BLaER1 (cell line): ENCODE measurements around the gene CCNI2.

Experiments
- H3K27ac ChIP-seq: shearing (Covaris generic); formaldehyde crosslinking; 2 replicates; pipeline ENCODE4 v1.8.1; 2022
- H3K27me3 ChIP-seq: shearing (Covaris generic); formaldehyde crosslinking; 2 replicates; pipeline ENCODE4 v1.8.1; 2022
- H3K36me3 ChIP-seq: shearing (Covaris generic); formaldehyde crosslinking; 2 replicates; pipeline ENCODE4 v1.8.1; 2022
- H3K4me1 ChIP-seq: shearing (Covaris generic); formaldehyde crosslinking; 2 replicates; pipeline ENCODE4 v1.8.1; 2022
- H3K4me2 ChIP-seq: shearing (Covaris generic); formaldehyde crosslinking; 2 replicates; pipeline ENCODE4 v1.8.1; 2022
- H3K4me3 ChIP-seq: shearing (Covaris generic); formaldehyde crosslinking; 2 replicates; pipeline ENCODE4 v1.8.1; 2022
- H3K9ac ChIP-seq: shearing (Covaris generic); formaldehyde crosslinking; 2 replicates; pipeline ENCODE4 v1.8.1; 2022
- H3K9me3 ChIP-seq: shearing (Covaris generic); formaldehyde crosslinking; 2 replicates; pipeline ENCODE4 v1.8.1; 2022
- H4K20me1 ChIP-seq: shearing (Covaris generic); formaldehyde crosslinking; 2 replicates; pipeline ENCODE4 v1.8.1; 2022
- Cebpa-rat ChIP-seq: shearing (Covaris generic); IDR thresholded peaks from 2 replicates; pipeline ENCODE4 v1.8.1; 2022

Gene CCNI2, protein sequence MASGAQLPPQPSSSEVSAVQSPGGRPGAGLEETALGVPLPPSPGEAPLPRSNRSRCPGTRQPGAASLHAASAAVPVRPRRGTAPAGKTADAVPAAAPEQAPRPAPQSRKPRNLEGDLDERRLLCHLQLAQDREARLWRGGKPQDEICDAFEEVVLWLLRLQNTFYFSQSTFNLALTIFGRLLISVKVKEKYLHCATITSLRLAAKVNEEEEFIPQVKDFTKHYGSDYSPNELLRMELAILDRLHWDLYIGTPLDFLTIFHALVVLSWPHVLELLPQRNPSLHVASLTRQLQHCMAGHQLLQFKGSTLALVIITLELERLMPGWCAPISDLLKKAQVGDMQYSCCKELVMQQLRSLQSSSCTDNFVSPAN

GRCh38 chr5:132746954-132747615 lies at the start of gene CCNI2:
TSS of gene CCNI2 (plus strand) at chr5:132747426. CDS start at chr5:132747496, 70 bp downstream.
- H3K27me3 ChIP-seq = peaks cover 33% of the 10 kb centered on the region
- H3K36me3 ChIP-seq = 0 out of 2 replicates have a peak, but pooled peaks cover 7% of the 10 kb centered on the region
- H3K9ac ChIP-seq = no peak within 1 kb of the TSS
- no peak within 1 kb of the TSS for H3K27ac ChIP-seq
- peak within 1 kb of the TSS; percentile 49; the same call in 1 of the 2 replicates for H3K4me3 ChIP-seq
- H4K20me1 ChIP-seq = no peaks in the 10 kb centered on the region
- H3K4me2 ChIP-seq = peak within 1 kb of the TSS; percentile 40
- peaks cover 21% of the 10 kb centered on the region for H3K9me3 ChIP-seq
- H3K4me1 ChIP-seq = no peaks in the 10 kb centered on the region
- TF ChIP-seq Cebpa-rat = no peak

GRCh38 chr5:132704875-132705274 lies 42.4 kb upstream of the CCNI2 start:
- Histone ChIP-seq H3K4me1 (no peaks in the 10 kb centered on the region), H3K4me2 (no peak overlapping the region), H3K36me3 (peaks cover 20% of the 10 kb centered on the region), H3K9me3 (no peaks in the 10 kb centered on the region), H4K20me1 (no peaks in the 10 kb centered on the region), H3K9ac (no peak overlapping the region), H3K4me3 (no peak overlapping the region), H3K27ac (no peak overlapping the region), H3K27me3 (no peaks in the 10 kb centered on the region)
- no peak for TF ChIP-seq Cebpa-rat

- no peak for TF ChIP-seq Cebpa-rat
- Histone ChIP-seq H4K20me1 (no peaks in the 10 kb centered on the region), H3K4me1 (no peaks in the 10 kb centered on the region), H3K4me2 (no peak overlapping the region), H3K36me3 (peaks cover 6% of the 10 kb centered on the region; the same call in 1 of the 2 replicates), H3K27ac (no peak overlapping the region), H3K9ac (no peak overlapping the region), H3K4me3 (no peak overlapping the region), H3K9me3 (no peaks in the 10 kb centered on the region), H3K27me3 (no peaks in the 10 kb centered on the region)
Observed at GRCh38 chr5:132708645-132709044, 38.6 kb upstream of the CCNI2 start.

DNA sequence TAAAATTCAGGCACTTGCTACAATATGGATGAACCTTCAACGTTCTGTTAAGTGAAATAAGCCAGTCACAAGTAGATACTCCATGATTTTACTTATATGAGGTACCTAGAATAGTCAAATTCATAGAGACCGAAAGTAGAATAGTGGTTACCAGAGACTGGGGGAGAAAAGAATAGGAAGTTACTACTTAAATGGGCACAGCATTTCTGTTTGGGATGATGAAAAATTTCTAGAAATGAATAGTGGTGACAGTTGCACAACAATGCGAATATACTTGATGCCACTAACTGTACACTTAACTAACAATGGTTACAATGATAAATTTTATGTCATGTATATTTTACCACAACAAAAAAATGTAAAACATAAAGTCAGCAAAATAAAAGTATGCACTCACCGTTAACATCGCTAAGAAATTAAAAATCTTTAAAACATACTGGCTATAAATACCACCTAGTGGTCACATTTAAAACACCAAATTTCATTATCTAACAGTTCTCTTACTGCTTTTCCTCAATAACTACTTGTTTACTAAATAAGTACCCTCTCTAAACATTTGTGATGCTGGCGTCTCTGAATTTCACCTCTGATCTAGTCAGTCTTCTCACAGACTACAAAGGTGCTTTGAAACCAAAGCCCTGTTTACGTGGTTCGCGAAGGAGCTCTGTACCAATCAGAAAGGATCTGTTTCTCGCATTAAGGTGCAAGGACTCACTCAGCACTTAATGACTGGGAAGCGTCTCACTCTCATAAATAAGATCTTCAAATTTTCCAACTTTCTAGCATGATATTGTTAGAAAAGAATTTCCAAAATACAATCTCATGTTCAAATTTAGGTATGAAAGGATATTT lies 32.5 kb upstream of the CCNI2 start:
- no peak overlapping the region for H3K4me3 ChIP-seq
- TF ChIP-seq Cebpa-rat = no peak
- no peak overlapping the region for H3K27ac ChIP-seq
- H3K36me3 ChIP-seq = peaks cover 12% of the 10 kb centered on the region; the same call in 1 of the 2 replicates
- no peaks in the 10 kb centered on the region for H3K9me3 ChIP-seq
- no peaks in the 10 kb centered on the region for H3K4me1 ChIP-seq
- no peaks in the 10 kb centered on the region for H4K20me1 ChIP-seq
- no peak overlapping the region for H3K4me2 ChIP-seq
- no peaks in the 10 kb centered on the region for H3K27me3 ChIP-seq
- no peak overlapping the region for H3K9ac ChIP-seq

DNA sequence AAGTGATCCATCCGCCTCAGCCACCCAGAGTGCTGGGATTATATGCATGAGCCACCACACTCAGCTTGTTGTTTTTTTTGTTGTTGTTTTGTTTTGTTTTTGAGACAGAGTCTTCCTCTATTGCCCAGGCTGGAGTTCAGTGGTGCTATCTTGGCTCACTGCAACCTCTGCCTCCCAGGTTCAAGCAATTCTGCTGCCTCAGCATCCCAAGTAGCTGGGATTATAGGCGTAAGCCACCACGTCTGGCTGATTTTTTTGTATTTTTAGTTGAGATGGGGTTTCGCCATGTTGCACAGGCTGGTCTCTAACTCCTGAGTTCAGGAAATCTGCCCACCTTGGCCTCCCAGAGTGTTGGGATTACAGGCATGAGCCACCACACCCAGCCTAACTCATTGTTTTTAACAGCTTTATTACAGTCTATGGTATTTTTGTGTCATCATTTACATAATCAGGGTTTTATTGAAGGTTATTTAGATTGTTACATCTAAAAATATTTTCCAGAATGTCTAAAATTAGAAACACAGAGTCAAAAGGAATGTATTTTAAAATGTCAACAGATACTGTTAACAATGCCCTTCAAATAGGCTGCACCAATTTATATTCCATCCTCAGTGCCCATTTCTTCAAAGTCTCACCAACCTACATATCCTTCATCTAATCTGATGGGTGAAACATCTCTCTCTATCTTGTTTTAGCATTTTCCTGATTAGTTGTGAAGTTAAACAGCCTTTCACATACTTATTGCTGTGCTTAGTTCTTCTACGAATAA lies 28.5 kb upstream of the CCNI2 start:
- Histone ChIP-seq H3K4me2 (no peak overlapping the region), H3K27me3 (no peaks in the 10 kb centered on the region), H3K9me3 (no peaks in the 10 kb centered on the region), H4K20me1 (no peaks in the 10 kb centered on the region), H3K36me3 (peaks cover 16% of the 10 kb centered on the region; the same call in 1 of the 2 replicates), H3K27ac (no peak overlapping the region), H3K4me3 (no peak overlapping the region), H3K9ac (no peak overlapping the region), H3K4me1 (no peaks in the 10 kb centered on the region)
- TF ChIP-seq Cebpa-rat = no peak

GRCh38 chr5:132725745-132726144 lies 21.5 kb upstream of the CCNI2 start:
- no peak overlapping the region for H3K4me3 ChIP-seq
- H3K9me3 ChIP-seq = no peaks in the 10 kb centered on the region
- H3K4me2 ChIP-seq = no peak overlapping the region
- H3K4me1 ChIP-seq = no peaks in the 10 kb centered on the region
- no peak overlapping the region for H3K9ac ChIP-seq
- no peak overlapping the region for H3K27ac ChIP-seq
- TF ChIP-seq Cebpa-rat = no peak
- H4K20me1 ChIP-seq = no peaks in the 10 kb centered on the region
- peaks cover 16% of the 10 kb centered on the region; the same call in 1 of the 2 replicates for H3K36me3 ChIP-seq
- H3K27me3 ChIP-seq = no peaks in the 10 kb centered on the region

GRCh38 chr5:132729896-132730295 lies 17.3 kb upstream of the CCNI2 start:
- H3K4me1 ChIP-seq = no peaks in the 10 kb centered on the region
- H3K27me3 ChIP-seq = no peaks in the 10 kb centered on the region
- no peak for TF ChIP-seq Cebpa-rat
- H3K9ac ChIP-seq = no peak overlapping the region
- no peaks in the 10 kb centered on the region for H3K9me3 ChIP-seq
- H3K36me3 ChIP-seq = peaks cover 17% of the 10 kb centered on the region; the same call in 1 of the 2 replicates
- H3K27ac ChIP-seq = no peak overlapping the region
- no peak overlapping the region for H3K4me3 ChIP-seq
- H3K4me2 ChIP-seq = no peak overlapping the region
- H4K20me1 ChIP-seq = no peaks in the 10 kb centered on the region

DNA sequence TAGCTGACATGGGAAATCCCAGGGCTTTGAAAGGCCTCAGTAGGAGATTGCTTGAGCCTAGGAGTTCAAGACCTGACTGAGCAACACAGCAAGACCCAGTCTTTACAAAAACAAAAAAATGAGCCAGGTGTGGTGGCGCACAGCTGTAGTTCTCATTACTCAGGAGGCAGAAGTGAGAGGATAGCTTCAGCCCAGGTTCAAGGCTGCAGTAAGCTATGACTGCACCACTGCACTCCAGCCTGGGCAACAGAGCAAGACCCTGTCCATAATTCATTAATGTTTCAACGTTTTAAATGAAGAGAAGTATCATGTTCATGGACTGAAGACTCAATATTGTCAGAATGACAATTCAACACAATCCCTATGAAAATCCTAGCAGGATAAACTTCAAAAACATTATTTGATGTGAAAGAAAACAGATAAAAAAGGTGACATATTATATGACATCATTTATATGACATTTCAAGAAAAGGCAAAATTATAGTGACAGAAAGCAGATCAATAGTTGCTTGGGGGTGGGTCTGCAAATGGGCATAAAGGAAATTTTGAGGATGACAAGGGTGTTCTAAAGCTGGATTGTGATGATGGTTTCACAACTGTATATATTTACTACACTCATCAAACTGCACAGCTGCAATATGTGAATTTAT lies 13.6 kb upstream of the CCNI2 start:
- peaks cover 13% of the 10 kb centered on the region; the same call in 1 of the 2 replicates for H3K36me3 ChIP-seq
- H3K4me3 ChIP-seq = no peak overlapping the region
- peaks cover 16% of the 10 kb centered on the region for H4K20me1 ChIP-seq
- peaks cover 16% of the 10 kb centered on the region for H3K4me1 ChIP-seq
- TF ChIP-seq Cebpa-rat = no peak
- no peaks in the 10 kb centered on the region for H3K9me3 ChIP-seq
- no peak overlapping the region for H3K27ac ChIP-seq
- H3K4me2 ChIP-seq = no peak overlapping the region
- H3K9ac ChIP-seq = no peak overlapping the region
- H3K27me3 ChIP-seq = no peaks in the 10 kb centered on the region
